ENCODE data around the gene CPN1.

DNA sequence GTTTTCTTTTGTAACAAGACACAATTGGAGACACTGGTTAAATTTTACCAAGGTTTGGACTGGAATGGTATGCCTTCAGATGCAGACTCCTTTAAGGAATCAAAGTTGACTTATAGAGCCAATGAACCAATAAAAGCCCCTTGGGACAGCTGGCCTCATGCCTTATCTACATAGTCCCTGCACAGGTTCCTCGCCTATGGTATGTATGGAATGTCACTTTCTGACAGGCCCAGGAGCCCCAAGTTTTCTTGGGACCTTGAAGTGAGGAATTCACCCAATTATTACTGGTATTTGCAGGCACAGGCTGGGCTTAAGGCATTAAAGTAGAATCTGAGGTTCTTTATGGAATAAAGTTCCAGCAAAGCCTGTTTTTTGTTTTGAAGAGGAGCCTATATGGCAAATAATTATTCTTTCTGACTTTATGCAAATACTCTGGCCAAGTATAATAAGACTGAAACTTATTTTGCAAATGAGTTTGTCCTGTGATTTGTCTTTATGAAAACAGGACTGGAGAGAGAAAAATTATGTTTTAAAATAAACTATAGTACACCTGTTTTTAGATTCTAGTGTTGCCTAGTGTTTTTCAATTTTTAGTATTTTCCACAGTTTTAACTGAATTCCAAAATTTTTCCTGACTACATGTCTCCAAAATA is 47.8 kb downstream of the CPN1 start:
- no peak for TF ChIP-seq POLR2A (IDR thresholded peaks at IDR 0.05)
- TF ChIP-seq, protein P1, sequence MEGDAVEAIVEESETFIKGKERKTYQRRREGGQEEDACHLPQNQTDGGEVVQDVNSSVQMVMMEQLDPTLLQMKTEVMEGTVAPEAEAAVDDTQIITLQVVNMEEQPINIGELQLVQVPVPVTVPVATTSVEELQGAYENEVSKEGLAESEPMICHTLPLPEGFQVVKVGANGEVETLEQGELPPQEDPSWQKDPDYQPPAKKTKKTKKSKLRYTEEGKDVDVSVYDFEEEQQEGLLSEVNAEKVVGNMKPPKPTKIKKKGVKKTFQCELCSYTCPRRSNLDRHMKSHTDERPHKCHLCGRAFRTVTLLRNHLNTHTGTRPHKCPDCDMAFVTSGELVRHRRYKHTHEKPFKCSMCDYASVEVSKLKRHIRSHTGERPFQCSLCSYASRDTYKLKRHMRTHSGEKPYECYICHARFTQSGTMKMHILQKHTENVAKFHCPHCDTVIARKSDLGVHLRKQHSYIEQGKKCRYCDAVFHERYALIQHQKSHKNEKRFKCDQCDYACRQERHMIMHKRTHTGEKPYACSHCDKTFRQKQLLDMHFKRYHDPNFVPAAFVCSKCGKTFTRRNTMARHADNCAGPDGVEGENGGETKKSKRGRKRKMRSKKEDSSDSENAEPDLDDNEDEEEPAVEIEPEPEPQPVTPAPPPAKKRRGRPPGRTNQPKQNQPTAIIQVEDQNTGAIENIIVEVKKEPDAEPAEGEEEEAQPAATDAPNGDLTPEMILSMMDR (IDR thresholded peaks at IDR 0.05) = no peak
